HCT116 (cell line): ENCODE results near the gene CPNE7. TPM values are rescaled to one million over a fixed set of nuclear protein-coding genes. Genes with fewer than 3 reads are reported as not detected.

Experiments
- ATAC-seq: fragments of 200-7000 bp; cut with Tn5 transposase; 2 replicates; pipeline ENCODE4 v1.9.1; 2020; ENCODE audit warnings: mild to moderate bottlenecking, moderate library complexity
- BruUV-seq: library from RNA; stranded (reverse); fragments of 400-500 nt; replicated peaks from 2 replicates; lab custom pipeline; 2021; lab: Mats Ljungman, UMichigan
- CTCF ChIA-PET: fragments of 300-600 bp; sonication (Branson Sonifier 250); formaldehyde crosslinking; loops from one replicate; lab custom pipeline; 2021; ENCODE audit warnings: antibody characterized with exemption; lab: Charles Lee
- POLR2A ChIA-PET: fragments of 300-600, 350-600 bp; sonication (Branson Sonifier 250); formaldehyde crosslinking; loops from one replicate; lab custom pipeline; 2021; ENCODE audit warnings: antibody characterized with exemption; lab: Charles Lee
- RAD21 ChIA-PET, 2 experiments: fragments of 300-600 bp; sonication (Branson Sonifier 250); formaldehyde crosslinking; loops; one replicate each; lab custom pipeline; 2023; ENCODE audit warnings: low total read pairs in 2 of 2; ENCODE audit not compliant: uncharacterized antibody in 2 of 2, unreplicated experiment in 2 of 2, low non-redundant PET in 1 of 2; lab: Charles Lee
- DNase-seq: peaks from one replicate; pipeline ENCODE4 v3.0.0-alpha.2; 2010; ENCODE audit warnings: low read depth, low spot score
- H2AFZ ChIP-seq: fragments of 200-600 bp; shearing (Covaris generic), sonication (generic); 2 replicates; pipeline ENCODE4 v1.6.1; 2017; ENCODE audit warnings: low read depth, mixed run types, mixed read lengths, antibody characterized with exemption, low read length; ENCODE audit not compliant: poor library complexity, severe bottlenecking
- H3K27ac ChIP-seq: 2 replicates; pipeline ENCODE4 v1.5.1; 2012; ENCODE audit warnings: low read depth, low read length
- H3K27me3 ChIP-seq: fragments of 200-600 bp; sonication (generic); 2 replicates; pipeline ENCODE4 v1.6.1; 2016; ENCODE audit warnings: mixed run types, low read length, mixed read lengths; ENCODE audit not compliant: insufficient read depth
- H3K36me3 ChIP-seq, 2 experiments: fragments of 200-500 bp in 1 of 2; fragments of 200-600 bp in 1 of 2; sonication (Bioruptor generic) in 1 of 2; sonication (generic) in 1 of 2; 2 replicates each; pipeline versions ENCODE4 v1.5.1 to v1.6.1; 2014 to 2016; ENCODE audit warnings: low read length in 2 of 2, inconsistent platforms in 1 of 2, mixed read lengths in 1 of 2, mixed run types in 1 of 2; ENCODE audit not compliant: insufficient read depth in 2 of 2, control insufficient read depth in 1 of 2
- H3K4me1 ChIP-seq, 2 experiments: fragments of 200-600 bp in 1 of 2; sonication (generic) in 1 of 2; 2 replicates each; pipeline versions ENCODE4 v1.5.1 to v1.6.1; 2012 to 2017; ENCODE audit warnings: low read length in 2 of 2, inconsistent platforms in 1 of 2, mild to moderate bottlenecking in 1 of 2, mixed read lengths in 1 of 2, mixed run types in 1 of 2, moderate library complexity in 1 of 2; ENCODE audit not compliant: insufficient read depth in 2 of 2, control insufficient read depth in 1 of 2
- H3K4me2 ChIP-seq: fragments of 200-600 bp; sonication (generic); 2 replicates; pipeline ENCODE4 v1.6.1; 2017; ENCODE audit warnings: mixed run types, low read length, mixed read lengths
- H3K4me3 ChIP-seq, 2 experiments: fragments of 200-600 bp in 1 of 2; sonication (generic) in 1 of 2; replicated peaks in 1 of 2; 2 replicates each; pipeline ENCODE4 v1.5.1; 2011 to 2016; ENCODE audit warnings: low read length in 2 of 2, control low read depth in 1 of 2, low read depth in 1 of 2, mild to moderate bottlenecking in 1 of 2, mixed read lengths in 1 of 2, mixed run types in 1 of 2
- H3K79me2 ChIP-seq: fragments of 200-600 bp; sonication (generic); 2 replicates; pipeline ENCODE4 v1.6.1; 2017; ENCODE audit warnings: mild to moderate bottlenecking, mixed run types, low read length, moderate library complexity, mixed read lengths; ENCODE audit not compliant: insufficient read depth
- H3K9ac ChIP-seq: fragments of 200-600 bp; sonication (generic); 2 replicates; pipeline ENCODE4 v1.6.1; 2016; ENCODE audit warnings: low read length, mixed read lengths
- H3K9me2 ChIP-seq: fragments of 200-600 bp; sonication (generic), shearing (Covaris generic); 2 replicates; pipeline ENCODE4 v1.6.1; 2017; ENCODE audit warnings: mixed run types, mild to moderate bottlenecking, moderate library complexity; ENCODE audit not compliant: insufficient read depth
- H3K9me3 ChIP-seq, 2 experiments: fragments of 200-500 bp in 1 of 2; fragments of 200-600 bp in 1 of 2; sonication (Bioruptor generic) in 1 of 2; sonication (generic) in 1 of 2; 2 replicates each; pipeline ENCODE4 v1.6.1; 2014 to 2017; ENCODE audit warnings: low read length in 2 of 2, mixed read lengths in 2 of 2, inconsistent platforms in 1 of 2, low read depth in 1 of 2, mild to moderate bottlenecking in 1 of 2, mixed run types in 1 of 2, moderate library complexity in 1 of 2; ENCODE audit not compliant: control insufficient read depth in 1 of 2, insufficient read depth in 1 of 2
- H4K20me1 ChIP-seq: fragments of 200-600 bp; sonication (generic), shearing (Covaris generic); 2 replicates; pipeline ENCODE4 v1.6.1; 2017; ENCODE audit warnings: mixed run types, mild to moderate bottlenecking, moderate library complexity; ENCODE audit not compliant: insufficient read depth
- EGR1 ChIP-seq: IDR thresholded peaks from 2 replicates; pipeline ENCODE4 v1.6.1; 2012; ENCODE audit warnings: low read depth
- EZH2phosphoT487 ChIP-seq: fragments of 200-600 bp; IDR thresholded peaks from 2 replicates; pipeline ENCODE4 v1.6.1; 2018; ENCODE audit warnings: antibody characterized with exemption, borderline replicate concordance
- POLR2AphosphoS5 ChIP-seq: IDR thresholded peaks from 2 replicates; pipeline ENCODE4 v1.6.1; 2011; ENCODE audit warnings: mild to moderate bottlenecking, low read depth, low read length, moderate library complexity
- SIN3A ChIP-seq: IDR thresholded peaks from 2 replicates; pipeline ENCODE4 v1.6.1; 2012; ENCODE audit warnings: low read depth
- SP1 ChIP-seq: IDR thresholded peaks from 2 replicates; pipeline ENCODE4 v1.6.1; 2012; ENCODE audit warnings: low read depth
- ZFX ChIP-seq: fragments of 450-650 bp; IDR thresholded peaks from 2 replicates; pipeline ENCODE4 v1.6.1; 2017
- intact Hi-C: fragments of 100-400 bp; cut with micrococcal nuclease; formaldehyde crosslinking; loops from 2 replicates; pipeline ENCODE4 v1.10.0; 2022
- total RNA-seq: library from RNA; stranded (reverse); gene quantifications from one replicate; pipeline ENCODE4 v1.2.1, GENCODE V29; 2021; ENCODE audit not compliant: unreplicated experiment
- TF ChIP-seq, protein P1 (sequence below), 3 experiments: fragments of 200-600 bp in 1 of 3; sonication (generic) in 1 of 3; IDR thresholded peaks in 2 of 3; conservative IDR thresholded peaks in 1 of 3; 2 replicates each; pipeline ENCODE4 v1.5.1; 2012 to 2017; ENCODE audit warnings: low read depth in 2 of 3, low read length in 2 of 3, antibody characterized with exemption in 1 of 3, borderline replicate concordance in 1 of 3, control low read depth in 1 of 3, mild to moderate bottlenecking in 1 of 3, mixed read lengths in 1 of 3, mixed run types in 1 of 3, moderate library complexity in 1 of 3; ENCODE audit not compliant: insufficient read depth in 1 of 3
- TF ChIP-seq, protein P2 (sequence below): IDR thresholded peaks from 2 replicates; pipeline ENCODE4 v1.6.1; 2012
- TF ChIP-seq, protein P3 (sequence below): IDR thresholded peaks from 2 replicates; pipeline ENCODE4 v1.6.1; 2012

Gene CPNE7
- total RNA-seq, 1 experiment from 2014 or later, result 201 TPM

DNA sequence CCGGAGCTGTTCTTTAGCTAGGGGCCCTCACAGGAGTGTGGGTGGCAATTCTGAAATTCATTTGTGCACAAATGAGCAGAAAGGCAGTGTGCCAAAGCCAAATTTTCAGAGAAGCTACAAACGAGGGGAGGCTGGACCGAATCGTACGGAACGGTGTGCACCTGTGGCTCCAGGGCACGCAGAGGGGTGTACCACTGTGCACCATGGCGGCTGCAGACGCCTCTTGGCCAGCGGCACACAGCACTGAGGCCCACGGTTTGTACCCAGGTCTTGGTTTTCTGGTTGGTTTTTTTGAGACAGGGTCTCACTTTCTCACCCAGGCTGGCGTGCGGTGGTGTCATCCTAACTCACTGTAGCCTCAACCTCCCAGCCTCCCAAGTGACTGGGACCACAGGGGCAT lies 67.0 kb downstream of the CPNE7 start:
- ChIA-PET POLR2A (no interaction called here), RAD21 (interaction anchor here (0.7 to 2.0 kb wide), 3 partner anchors 27 to 43 kb away, joined by 3 to 10 read pairs (median 4); no protein-coding TSS in a partner anchor), CTCF (interaction anchor here (0.9 to 1.8 kb wide), 2 partner anchors 41 to 43 kb away, joined by 3 to 6 read pairs; no protein-coding TSS in a partner anchor)
- Histone ChIP-seq H3K4me2 (no peak overlapping the region), H3K79me2 (no peaks in the 10 kb centered on the region), H3K9ac (no peak overlapping the region), H3K27ac (no peak overlapping the region), H3K4me1 (peaks cover 8 to 26% of the 10 kb centered on the region in 2 experiments; a peak in 3 of 4 replicates), H3K27me3 (no peaks in the 10 kb centered on the region), H3K4me3 (no peak overlapping the region), H4K20me1 (no peaks in the 10 kb centered on the region), H3K9me2 (no peaks in the 10 kb centered on the region), H3K36me3 (peaks cover 12 to 15% of the 10 kb centered on the region in 2 experiments; a peak in 3 of 4 replicates), H2AFZ (no peak overlapping the region), H3K9me3 (no peaks in the 10 kb centered on the region)
- no peak for TF ChIP-seq EZH2phosphoT487
- TF ChIP-seq, protein P1, sequence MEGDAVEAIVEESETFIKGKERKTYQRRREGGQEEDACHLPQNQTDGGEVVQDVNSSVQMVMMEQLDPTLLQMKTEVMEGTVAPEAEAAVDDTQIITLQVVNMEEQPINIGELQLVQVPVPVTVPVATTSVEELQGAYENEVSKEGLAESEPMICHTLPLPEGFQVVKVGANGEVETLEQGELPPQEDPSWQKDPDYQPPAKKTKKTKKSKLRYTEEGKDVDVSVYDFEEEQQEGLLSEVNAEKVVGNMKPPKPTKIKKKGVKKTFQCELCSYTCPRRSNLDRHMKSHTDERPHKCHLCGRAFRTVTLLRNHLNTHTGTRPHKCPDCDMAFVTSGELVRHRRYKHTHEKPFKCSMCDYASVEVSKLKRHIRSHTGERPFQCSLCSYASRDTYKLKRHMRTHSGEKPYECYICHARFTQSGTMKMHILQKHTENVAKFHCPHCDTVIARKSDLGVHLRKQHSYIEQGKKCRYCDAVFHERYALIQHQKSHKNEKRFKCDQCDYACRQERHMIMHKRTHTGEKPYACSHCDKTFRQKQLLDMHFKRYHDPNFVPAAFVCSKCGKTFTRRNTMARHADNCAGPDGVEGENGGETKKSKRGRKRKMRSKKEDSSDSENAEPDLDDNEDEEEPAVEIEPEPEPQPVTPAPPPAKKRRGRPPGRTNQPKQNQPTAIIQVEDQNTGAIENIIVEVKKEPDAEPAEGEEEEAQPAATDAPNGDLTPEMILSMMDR (IDR thresholded peaks at IDR 0.05 in 2 of 3, conservative IDR thresholded peaks at IDR 0.05 in 1 of 3; ENCODE audit: borderline replicate concordance in 1 of 3, insufficient read depth in 1 of 3, low read depth in 2 of 3, low read length in 2 of 3), result no peak
- TF ChIP-seq, protein P2, sequence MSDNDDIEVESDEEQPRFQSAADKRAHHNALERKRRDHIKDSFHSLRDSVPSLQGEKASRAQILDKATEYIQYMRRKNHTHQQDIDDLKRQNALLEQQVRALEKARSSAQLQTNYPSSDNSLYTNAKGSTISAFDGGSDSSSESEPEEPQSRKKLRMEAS, result no peak
- TF ChIP-seq SP1, result no peak
- no peak for TF ChIP-seq SIN3A
- ATAC-seq (no peak), DNase-seq (no peak)
- intact Hi-C loops, result no loop called here
- no TSS peak for BruUV-seq

DNA sequence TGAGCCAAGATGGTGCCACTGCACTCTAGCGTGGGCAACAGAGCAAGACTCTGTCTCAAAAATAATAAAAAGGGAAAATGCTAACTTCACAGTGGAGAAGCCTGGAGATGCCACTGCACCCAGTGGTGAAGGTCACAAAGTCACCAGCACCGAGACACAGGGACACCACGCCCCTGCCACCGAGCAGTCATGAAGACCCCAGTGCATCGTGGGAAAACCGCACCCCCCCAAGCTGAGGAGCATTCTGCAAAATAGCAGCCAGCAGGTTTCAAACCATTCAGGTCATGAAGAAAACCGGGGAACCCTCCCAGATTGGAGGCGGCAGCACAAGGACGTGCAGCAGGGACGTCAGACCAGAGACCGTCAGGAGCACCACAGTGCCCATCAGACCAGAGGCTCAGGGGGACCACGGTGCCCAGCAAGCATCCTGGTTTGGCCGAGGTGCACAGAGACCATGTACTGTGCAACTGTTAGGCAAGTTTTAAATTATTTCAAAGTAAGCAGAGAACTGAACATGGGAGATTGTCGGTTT lies 68.3 kb downstream of the CPNE7 start:
- CTCF ChIA-PET, result no interaction called here
- H3K4me1 ChIP-seq, result peaks cover 8 to 26% of the 10 kb centered on the region in 2 experiments; a peak in 3 of 4 replicates
- H3K27ac ChIP-seq, result no peak overlapping the region
- no TSS peak for BruUV-seq
- H3K9me3 ChIP-seq, result no peaks in the 10 kb centered on the region
- H3K36me3 ChIP-seq, result peaks cover 12 to 19% of the 10 kb centered on the region in 2 experiments; a peak in 3 of 4 replicates
- ATAC-seq (peak; percentile 28; the same call in 1 of the 2 replicates), DNase-seq (no peak)
- H2AFZ ChIP-seq, result no peak overlapping the region
- RAD21 ChIA-PET, result no interaction called here
- no peaks in the 10 kb centered on the region for H3K79me2 ChIP-seq
- no peak overlapping the region for H3K4me3 ChIP-seq
- POLR2A ChIA-PET, result no interaction called here
- no peaks in the 10 kb centered on the region for H3K27me3 ChIP-seq
- no peak overlapping the region for H3K4me2 ChIP-seq
- H4K20me1 ChIP-seq, result no peaks in the 10 kb centered on the region
- no peak overlapping the region for H3K9ac ChIP-seq
- no peak for TF ChIP-seq SP1
- TF ChIP-seq, protein P3, sequence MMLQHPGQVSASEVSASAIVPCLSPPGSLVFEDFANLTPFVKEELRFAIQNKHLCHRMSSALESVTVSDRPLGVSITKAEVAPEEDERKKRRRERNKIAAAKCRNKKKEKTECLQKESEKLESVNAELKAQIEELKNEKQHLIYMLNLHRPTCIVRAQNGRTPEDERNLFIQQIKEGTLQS, result no peak
- TF ChIP-seq EGR1, result no peak
- peak; percentile 19; the same call in 1 of the 2 replicates for TF ChIP-seq POLR2AphosphoS5
- TF ChIP-seq ZFX, result no peak
- intact Hi-C loops, result no loop called here
- no peaks in the 10 kb centered on the region for H3K9me2 ChIP-seq
